ENCODE measurements around the gene RPL9.

DNA sequence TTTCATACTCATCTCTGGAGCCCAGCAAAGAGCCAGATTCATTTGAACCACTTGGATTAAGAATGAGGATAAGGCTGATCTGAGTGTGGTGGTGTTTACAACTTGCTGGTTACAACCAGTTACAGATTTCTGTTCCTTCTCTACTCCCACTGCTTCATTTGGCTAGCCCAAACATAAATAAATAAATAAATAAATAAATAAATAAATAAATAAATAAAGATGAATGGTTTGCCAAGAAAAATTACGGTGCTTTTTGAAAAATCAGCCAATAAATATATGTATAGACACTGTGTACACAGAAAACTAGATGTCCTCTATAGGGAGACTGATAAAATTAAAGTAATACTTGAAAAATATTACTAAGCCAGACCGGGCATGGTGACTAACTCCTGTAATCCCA, 17.1 kb downstream of the RPL9 start:
- TF ChIP-seq, protein P1, sequence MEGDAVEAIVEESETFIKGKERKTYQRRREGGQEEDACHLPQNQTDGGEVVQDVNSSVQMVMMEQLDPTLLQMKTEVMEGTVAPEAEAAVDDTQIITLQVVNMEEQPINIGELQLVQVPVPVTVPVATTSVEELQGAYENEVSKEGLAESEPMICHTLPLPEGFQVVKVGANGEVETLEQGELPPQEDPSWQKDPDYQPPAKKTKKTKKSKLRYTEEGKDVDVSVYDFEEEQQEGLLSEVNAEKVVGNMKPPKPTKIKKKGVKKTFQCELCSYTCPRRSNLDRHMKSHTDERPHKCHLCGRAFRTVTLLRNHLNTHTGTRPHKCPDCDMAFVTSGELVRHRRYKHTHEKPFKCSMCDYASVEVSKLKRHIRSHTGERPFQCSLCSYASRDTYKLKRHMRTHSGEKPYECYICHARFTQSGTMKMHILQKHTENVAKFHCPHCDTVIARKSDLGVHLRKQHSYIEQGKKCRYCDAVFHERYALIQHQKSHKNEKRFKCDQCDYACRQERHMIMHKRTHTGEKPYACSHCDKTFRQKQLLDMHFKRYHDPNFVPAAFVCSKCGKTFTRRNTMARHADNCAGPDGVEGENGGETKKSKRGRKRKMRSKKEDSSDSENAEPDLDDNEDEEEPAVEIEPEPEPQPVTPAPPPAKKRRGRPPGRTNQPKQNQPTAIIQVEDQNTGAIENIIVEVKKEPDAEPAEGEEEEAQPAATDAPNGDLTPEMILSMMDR (IDR thresholded peaks at IDR 0.05) = no peak
- TF ChIP-seq POLR2AphosphoS5 (IDR thresholded peaks at IDR 0.05; ENCODE audit: low read depth, low read length) = no peak

Data from Panc1 (cell line).